Muscle of leg (tissue), 11 donors: ENCODE results near the gene JAG2. TPM values are rescaled to one million over a fixed set of nuclear protein-coding genes. Genes with fewer than 3 reads are reported as not detected.
A peak's percentile ranks its signal among the peaks of the same experiment; 100 is the strongest.

Experiments used
- DNase-seq: peaks from one replicate; pipeline ENCODE4 v3.0.0; 2013
- H3K27ac ChIP-seq: one replicate; pipeline ENCODE4 v1.5.1; 2013; ENCODE audit warnings: mild to moderate bottlenecking, low read length, control low read depth
- H3K27me3 ChIP-seq: one replicate; pipeline ENCODE4 v1.6.1; 2013; ENCODE audit warnings: low read length; ENCODE audit not compliant: control insufficient read depth, insufficient read depth
- H3K36me3 ChIP-seq: one replicate; pipeline ENCODE4 v1.6.1; 2013; ENCODE audit warnings: low read length; ENCODE audit not compliant: control insufficient read depth, insufficient read depth
- H3K4me1 ChIP-seq: one replicate; pipeline ENCODE4 v1.6.1; 2013; ENCODE audit warnings: low read length; ENCODE audit not compliant: control insufficient read depth, insufficient read depth
- H3K4me3 ChIP-seq: one replicate; pipeline ENCODE4 v1.5.1; 2013; ENCODE audit warnings: low read length, control low read depth
- H3K9me3 ChIP-seq: replicated peaks from 2 replicates; pipeline ENCODE4 v1.6.1; 2013; ENCODE audit warnings: low read depth, low read length; ENCODE audit not compliant: control insufficient read depth
- WGBS: methylation state at CpG from one replicate; pipeline ENCODE4 v1.1.5; 2013; ENCODE audit warnings: missing lambda C conversion rate; ENCODE audit not compliant: insufficient coverage; 5-methylcytosine and 5-hydroxymethylcytosine counted together
- polyA plus RNA-seq, 8 donors: library from polyadenylated mRNA; unstranded; fragments of 120-200 nt; gene quantifications; one replicate each; pipeline versions ENCODE4 v1.2.1 to v1.2.3, GENCODE V29; 2013; ENCODE audit warnings: inconsistent platforms in 1 of 8, low replicate concordance in 1 of 8; ENCODE audit not compliant: insufficient read length in 8 of 8, insufficient read depth in 1 of 8
- total RNA-seq: library from RNA; stranded (reverse); fragments of 120-200 nt; gene quantifications from one replicate; pipeline ENCODE4 v1.2.4, GENCODE V29; 2013

The JAG2 gene
- total and polyA plus RNA-seq, 9 donors, result 23.8 to 53.7 (median 44.4) TPM

- H3K27me3 ChIP-seq, result peaks cover 91% of the 10 kb centered on the region
- H3K4me1 ChIP-seq, result peaks cover 95% of the 10 kb centered on the region
- no peak for DNase-seq
- H3K36me3 ChIP-seq, result no peaks in the 10 kb centered on the region
- peak overlapping the region; percentile 47 for H3K27ac ChIP-seq
- 84% methylated on average over 4 of the region's 4 CpGs for WGBS
- no peak overlapping the region for H3K4me3 ChIP-seq
- no peaks in the 10 kb centered on the region for H3K9me3 ChIP-seq
Observed at GRCh38 chr14:105198588-105198987, 30.0 kb upstream of the JAG2 start.

- Histone ChIP-seq H3K4me3 (no peak overlapping the region), H3K27me3 (peaks cover 85% of the 10 kb centered on the region)
- 4% methylated on average over 11 of the region's 15 CpGs for WGBS
Observed at GRCh38 chr14:105197211-105197641, 28.6 kb upstream of the JAG2 start.

GRCh38 chr14:105196265-105196960 lies 27.8 kb upstream of the JAG2 start:
- Histone ChIP-seq H3K27ac (peak overlapping the region; percentile 60), H3K36me3 (no peaks in the 10 kb centered on the region), H3K4me3 (no peak overlapping the region), H3K9me3 (no peaks in the 10 kb centered on the region), H3K27me3 (peaks cover 80% of the 10 kb centered on the region), H3K4me1 (peaks cover 85% of the 10 kb centered on the region)
- peak; percentile 62 for DNase-seq
- WGBS, result 1% methylated on average over 58 of the region's 58 CpGs

More at GRCh38 chr14:105197211-105197641, 28.6 kb upstream of the JAG2 start:
- Histone ChIP-seq H3K36me3 (no peaks in the 10 kb centered on the region), H3K9me3 (no peaks in the 10 kb centered on the region), H3K4me1 (peaks cover 93% of the 10 kb centered on the region), H3K27ac (peak overlapping the region; percentile 51)
- peak; percentile 94 for DNase-seq

DNA sequence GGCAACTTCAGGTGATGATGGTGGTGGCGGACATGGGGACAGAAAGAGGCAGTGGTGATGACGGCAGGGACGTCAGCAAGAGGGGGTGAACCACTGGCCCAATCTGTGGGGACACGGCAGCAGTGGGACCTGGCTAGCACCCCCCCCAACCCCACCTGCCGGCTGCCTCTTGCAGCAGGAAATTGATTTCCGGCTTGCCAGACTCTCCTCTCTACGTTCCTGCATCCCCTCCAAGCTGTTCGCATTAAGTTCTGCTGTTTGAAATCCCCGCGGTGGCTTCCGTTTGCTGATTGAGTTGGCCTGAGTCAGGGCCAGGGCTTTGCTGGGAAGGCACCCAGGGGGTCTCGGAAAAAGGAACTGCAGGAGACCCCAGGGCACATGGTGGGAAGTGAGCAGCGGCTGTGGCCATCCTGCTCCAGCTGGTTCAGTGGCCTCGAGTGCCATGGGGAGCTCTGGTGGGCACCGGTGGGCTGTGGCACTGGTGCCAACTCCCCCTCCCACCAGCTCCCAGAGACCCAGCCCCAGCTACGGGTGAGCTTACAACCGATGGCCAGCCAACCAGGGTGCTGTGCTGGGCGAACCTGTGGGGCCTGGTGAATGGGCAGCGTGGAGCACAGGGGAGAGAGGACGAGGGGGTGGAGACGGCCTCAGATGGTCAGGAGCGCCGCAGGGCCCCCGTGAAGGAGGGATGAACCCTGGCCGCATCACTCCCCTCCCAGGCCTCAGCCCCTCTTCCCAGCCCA lies 27.1 kb upstream of the JAG2 start:
- H3K9me3 ChIP-seq, result no peaks in the 10 kb centered on the region
- peak; percentile 64 for DNase-seq
- H3K4me1 ChIP-seq, result peaks cover 78% of the 10 kb centered on the region
- no peak overlapping the region for H3K4me3 ChIP-seq
- WGBS, result 13% methylated on average over 14 of the region's 25 CpGs
- H3K36me3 ChIP-seq, result no peaks in the 10 kb centered on the region
- H3K27ac ChIP-seq, result peak overlapping the region; percentile 60
- H3K27me3 ChIP-seq, result peaks cover 73% of the 10 kb centered on the region

DNA sequence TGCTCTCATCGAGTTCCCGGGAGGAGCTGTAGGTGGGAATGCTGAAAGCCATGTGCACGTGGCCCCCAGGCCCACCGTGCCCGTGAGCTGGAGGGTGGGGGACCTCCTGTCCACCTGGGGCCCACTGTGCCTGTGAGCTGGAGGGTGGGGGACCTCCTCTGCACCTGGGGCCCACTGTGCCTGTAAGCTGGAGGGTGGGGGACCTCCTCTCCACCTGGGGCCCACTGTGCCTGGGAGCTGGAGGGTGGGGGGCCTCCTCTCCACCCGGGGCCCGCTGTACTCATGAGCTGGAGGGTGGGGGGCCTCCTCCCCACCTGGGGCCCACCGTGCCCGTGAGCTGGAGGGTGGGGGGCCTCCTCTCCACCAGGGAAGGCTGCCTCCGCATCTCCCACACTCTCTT lies 26.5 kb upstream of the JAG2 start:
- no peaks in the 10 kb centered on the region for H3K9me3 ChIP-seq
- H3K27me3 ChIP-seq, result peaks cover 68% of the 10 kb centered on the region
- peaks cover 72% of the 10 kb centered on the region for H3K4me1 ChIP-seq
- H3K4me3 ChIP-seq, result no peak overlapping the region
- 53% methylated on average over 3 of the region's 10 CpGs for WGBS
- H3K36me3 ChIP-seq, result no peaks in the 10 kb centered on the region
- peak overlapping the region; percentile 60 for H3K27ac ChIP-seq
- no peak for DNase-seq

DNA sequence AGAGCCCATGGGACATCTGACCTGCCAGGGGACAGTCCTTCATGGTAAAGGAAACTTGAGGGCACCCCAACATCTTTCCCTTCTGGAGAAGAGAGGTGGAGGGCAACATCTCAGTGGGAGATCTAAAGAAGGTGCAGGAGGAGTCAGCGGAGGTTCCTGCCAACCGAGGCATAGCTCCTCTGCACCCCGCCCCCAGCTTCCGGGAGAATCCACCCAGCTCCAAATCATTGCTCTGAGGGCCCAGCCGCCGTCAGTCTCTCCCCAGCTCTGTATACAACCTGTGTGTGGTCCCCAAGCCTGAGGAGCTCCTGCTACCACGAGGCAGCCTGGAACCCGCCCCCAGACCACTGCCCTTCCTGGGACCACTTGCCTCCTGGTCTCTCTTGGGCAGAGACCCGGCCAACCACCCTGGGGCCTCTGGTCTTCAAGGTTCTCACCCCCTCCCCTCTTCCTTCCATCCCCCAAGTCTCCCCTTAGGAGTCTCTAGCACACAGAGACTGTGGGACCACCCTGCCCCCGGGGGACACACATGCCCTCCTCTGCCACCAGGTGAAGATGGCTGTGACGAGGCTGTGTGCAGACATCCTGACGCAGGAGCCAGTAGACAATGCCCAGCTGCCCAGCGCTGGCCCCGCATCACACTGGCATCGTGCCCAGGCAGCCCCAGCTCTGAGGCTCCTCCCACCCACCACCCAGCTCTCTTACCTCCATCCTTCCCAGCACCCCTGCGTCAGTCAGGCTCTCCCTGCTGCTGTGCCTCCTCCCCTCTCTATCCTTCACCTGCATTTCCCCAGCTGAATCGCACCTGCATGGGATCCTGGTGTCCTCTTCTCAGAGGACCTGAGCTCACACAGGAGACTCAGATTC lies 25.6 kb upstream of the JAG2 start:
- Histone ChIP-seq H3K27me3 (peaks cover 64% of the 10 kb centered on the region), H3K9me3 (no peaks in the 10 kb centered on the region), H3K36me3 (no peaks in the 10 kb centered on the region), H3K4me3 (no peak overlapping the region), H3K27ac (peak overlapping the region; percentile 78), H3K4me1 (peaks cover 64% of the 10 kb centered on the region)
- DNase-seq, result no peak
- 50% methylated on average over 17 of the region's 17 CpGs for WGBS

DNA sequence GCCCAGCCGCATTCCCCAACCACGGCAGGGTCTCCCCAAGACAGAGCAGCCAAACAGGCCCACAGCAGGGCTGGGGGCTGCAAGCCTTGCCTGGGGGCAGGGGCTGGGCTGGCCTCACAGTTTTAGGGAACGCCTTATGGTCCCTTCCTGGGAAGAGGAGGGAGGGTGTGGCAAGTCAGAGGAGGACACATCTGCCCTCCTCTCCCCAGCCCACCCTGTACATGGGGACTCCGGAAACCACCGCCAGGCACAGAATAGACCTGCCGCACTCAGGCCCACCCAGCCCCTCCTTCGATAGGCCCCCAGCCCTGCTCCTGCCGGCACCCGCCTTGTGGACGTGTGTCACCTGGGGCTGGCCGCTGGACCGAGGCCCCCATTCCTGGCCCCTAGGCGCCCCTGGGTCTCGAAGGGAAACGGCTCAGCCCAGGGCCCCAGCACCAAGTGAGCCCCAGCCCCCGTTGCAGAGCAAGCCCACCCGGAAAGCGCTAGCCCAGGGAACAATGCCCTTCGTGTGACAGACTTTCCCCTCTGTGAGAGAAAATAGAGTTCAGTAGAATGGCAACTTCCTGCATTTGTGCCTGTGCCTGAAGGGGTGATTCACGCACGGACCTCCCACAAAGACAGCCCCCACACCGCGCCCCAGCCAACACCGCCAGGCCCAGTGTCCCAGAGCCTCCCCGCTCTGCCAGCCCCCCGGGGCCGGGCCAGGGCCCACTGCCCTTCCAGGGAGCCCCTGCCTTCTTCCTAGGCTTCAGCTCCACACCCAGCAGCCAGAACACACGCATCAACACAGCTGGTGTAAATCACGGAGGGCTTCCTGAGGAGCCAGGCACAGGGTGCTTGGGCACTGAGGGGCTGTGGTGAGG lies 24.5 kb upstream of the JAG2 start:
- WGBS, result 44% methylated on average over 18 of the region's 29 CpGs
- Histone ChIP-seq H3K27me3 (peaks cover 57% of the 10 kb centered on the region), H3K4me3 (no peak overlapping the region), H3K9me3 (peaks cover 3% of the 10 kb centered on the region), H3K4me1 (peaks cover 53% of the 10 kb centered on the region), H3K36me3 (no peaks in the 10 kb centered on the region), H3K27ac (peak overlapping the region; percentile 78)
- no peak for DNase-seq

DNA sequence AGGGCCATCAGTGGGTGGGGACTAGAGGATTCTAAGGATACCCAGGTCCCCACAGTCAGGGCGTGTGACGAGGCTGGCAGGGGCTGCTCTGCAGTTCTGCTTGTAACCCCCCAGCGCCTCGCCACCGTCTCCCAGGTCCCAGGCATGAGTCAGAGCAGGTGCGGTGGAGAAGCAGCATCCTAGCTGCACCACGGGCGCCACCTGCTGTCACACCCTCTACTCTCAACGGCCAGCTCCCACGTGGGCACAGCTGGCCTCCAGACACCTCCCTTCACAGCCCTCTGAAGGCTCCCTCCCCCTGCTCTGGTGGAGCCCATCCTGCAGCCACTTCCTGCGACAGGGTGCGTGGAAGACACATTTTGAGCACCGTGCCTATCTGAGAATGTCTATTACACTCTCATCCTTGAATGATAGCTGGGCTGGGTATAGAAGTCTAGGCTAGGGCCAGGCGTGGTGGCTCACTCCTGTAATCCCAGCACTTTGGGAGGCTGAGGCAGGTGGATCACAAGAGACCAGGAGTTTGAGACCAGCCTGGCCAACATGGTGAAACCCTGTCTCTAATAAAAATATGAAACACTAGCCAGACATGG lies 19.5 kb upstream of the JAG2 start:
- no peaks in the 10 kb centered on the region for H3K36me3 ChIP-seq
- no peak for DNase-seq
- WGBS, result 66% methylated on average over 9 of the region's 14 CpGs
- H3K27ac ChIP-seq, result no peak overlapping the region
- no peak overlapping the region for H3K4me3 ChIP-seq
- peaks cover 8% of the 10 kb centered on the region for H3K9me3 ChIP-seq
- H3K27me3 ChIP-seq, result peaks cover 20% of the 10 kb centered on the region
- H3K4me1 ChIP-seq, result peaks cover 16% of the 10 kb centered on the region

GRCh38 chr14:105187116-105187515 lies 18.5 kb upstream of the JAG2 start:
- Histone ChIP-seq H3K36me3 (no peaks in the 10 kb centered on the region), H3K4me1 (peaks cover 22% of the 10 kb centered on the region), H3K27ac (no peak overlapping the region), H3K4me3 (no peak overlapping the region), H3K27me3 (peaks cover 20% of the 10 kb centered on the region), H3K9me3 (peaks cover 8% of the 10 kb centered on the region)
- 63% methylated on average over 2 of the region's 4 CpGs for WGBS
- no peak for DNase-seq
